ENCODE measurements around the gene TMEM52. TPM values are rescaled to one million over a fixed set of nuclear protein-coding genes. Genes with fewer than 3 reads are reported as not detected.

TMEM52 gene
- total and polyA plus RNA-seq, 2 of the 8 experiments (the other 6 are each of a cell fraction or from before 2014, with no cell fraction given): 14.6 to 30.2 TPM

GRCh38 chr1:1958071-1958541, 39.0 kb upstream of the TMEM52 start:
- Histone ChIP-seq H4K5ac (ENCODE audit: insufficient read length, low read depth, low read length) (no peak overlapping the region), H3K4ac (replicated peaks; ENCODE audit: insufficient read length, low read depth, low read length) (no peak overlapping the region), H3K9ac (replicated peaks in 1 of 4; ENCODE audit: extremely low read depth in 1 of 4, low read depth in 3 of 4, low read length in 3 of 4) (no peak overlapping the region), H3K18ac (ENCODE audit: extremely low read depth, low read length) (no peak overlapping the region), H3K27me3 (replicated peaks in 1 of 4; ENCODE audit: control insufficient read depth in 3 of 4, extremely low read depth in 1 of 4, insufficient read depth in 3 of 4, low read length in 3 of 4) (no peaks in the 10 kb centered on the region; a peak in 1 of 7 replicates), H2BK120ac (replicated peaks; ENCODE audit: low read depth, low read length) (no peak overlapping the region), H2BK12ac (ENCODE audit: low read depth, low read length) (no peak overlapping the region), H4K91ac (replicated peaks; ENCODE audit: insufficient read length, low read length) (peak overlapping the region; percentile 12), H2BK20ac (ENCODE audit: low read length) (no peak overlapping the region), H2BK5ac (ENCODE audit: low read depth, low read length) (no peak overlapping the region), H4K8ac (ENCODE audit: extremely low read depth, insufficient read depth, low read length) (no peak overlapping the region; the same call in 1 of the 2 replicates), H3K79me2 (ENCODE audit: control insufficient read depth in 1 of 2, insufficient read depth in 2 of 2, low read length in 2 of 2) (no peaks in the 10 kb centered on the region), H3K56ac (replicated peaks; ENCODE audit: insufficient read length, low read depth, low read length) (no peak overlapping the region), H3K36me3 (ENCODE audit: control insufficient read depth in 2 of 4, insufficient read depth in 4 of 4, low read length in 3 of 4) (no peaks in the 10 kb centered on the region), H2BK15ac (ENCODE audit: low read length) (no peak overlapping the region), H2AFZ (ENCODE audit: low read length) (no peak overlapping the region), H4K20me1 (replicated peaks in 1 of 2; ENCODE audit: control insufficient read depth in 1 of 2, insufficient read depth in 2 of 2, low read length in 2 of 2) (peaks cover 0 to 1% of the 10 kb centered on the region in 2 experiments), H3K23ac (ENCODE audit: insufficient read length) (no peak overlapping the region), H3K79me1 (ENCODE audit: low read depth, low read length) (no peaks in the 10 kb centered on the region), H3K4me3 (ENCODE audit: extremely low read depth in 1 of 4, insufficient read depth in 2 of 4, low read depth in 3 of 4, low read length in 4 of 4) (no peak overlapping the region), H3K14ac (ENCODE audit: insufficient read length) (no peak overlapping the region), H3K23me2 (ENCODE audit: low read depth, low read length) (no peaks in the 10 kb centered on the region; the same call in 1 of the 2 replicates), H3K4me2 (ENCODE audit: insufficient read depth in 1 of 2, low read depth in 2 of 2, low read length in 2 of 2) (no peak overlapping the region), H3K4me1 (replicated peaks in 1 of 4; ENCODE audit: control insufficient read depth in 3 of 4, insufficient read depth in 4 of 4, low read length in 3 of 4) (peaks cover 0 to 12% (median 10%) of the 10 kb centered on the region in 4 experiments; a peak in 6 of 7 replicates), H3K27ac (ENCODE audit: low read depth, low read length) (no peak overlapping the region), H2AK5ac (ENCODE audit: low read depth, low read length) (no peak overlapping the region), H3K9me3 (ENCODE audit: insufficient read depth in 2 of 2, low read depth in 1 of 2, low read length in 1 of 2) (peaks cover 0 to 5% of the 10 kb centered on the region in 2 experiments; a peak in 1 of 4 replicates)
- ChIA-PET CTCF (ENCODE audit: partially characterized antibody) (interaction anchor here (1.0 to 15.6 kb wide), 3 partner anchors 13 to 209 kb away, joined by 3 to 249 read pairs (median 64); no protein-coding TSS in a partner anchor), POLR2A (ENCODE audit: partially characterized antibody) (interaction anchor here (1.0 kb wide), 1 partner anchor 8 kb away, joined by 6 read pairs; no protein-coding TSS in a partner anchor)
- no peak for FAIRE-seq
- 95% methylated on average over 25 of the region's 29 CpGs; no CpG with 5 or more reads in 1 of the 2 experiments for WGBS, 2 experiments (ENCODE audit: extremely low coverage in 1 of 2, insufficient coverage in 1 of 2, insufficient read length in 1 of 2, insufficient replicate concordance in 2 of 2, low coverage in 1 of 2, low lambda C conversion rate in 2 of 2, missing lambda C conversion rate in 1 of 2)
- no peak for DNase-seq (ENCODE audit: low read depth in 1 of 2, low spot score in 2 of 2)
- TF ChIP-seq MAFK (IDR thresholded peaks at IDR 0.05; ENCODE audit: low read depth, low read length): no peak
- no peak for TF ChIP-seq SP1 (IDR thresholded peaks at IDR 0.05; ENCODE audit: low read depth, low read length)
- TF ChIP-seq SAP30 (IDR thresholded peaks at IDR 0.05; ENCODE audit: insufficient read depth, insufficient replicate concordance, low read length): no peak
- TF ChIP-seq RAD21 (IDR thresholded peaks at IDR 0.05 in 1 of 2, conservative IDR thresholded peaks at IDR 0.05 in 1 of 2; ENCODE audit: low read depth in 2 of 2, low read length in 2 of 2): no peak
- no peak for TF ChIP-seq KDM1A (IDR thresholded peaks at IDR 0.05; ENCODE audit: borderline replicate concordance, low read length)

Data from H1 (cell line).